Progenitor cell of endocrine pancreas (in vitro differentiated cells): ENCODE results near the gene EEF2K. TPM values are rescaled to one million over a fixed set of nuclear protein-coding genes. Genes with fewer than 3 reads are reported as not detected.

Experiments
- DNase-seq: peaks from one replicate; pipeline ENCODE4 v3.0.0; 2021; ENCODE audit warnings: low spot score; ENCODE audit not compliant: unreplicated experiment
- H3K27ac Mint-ChIP-seq: 2 replicates; pipeline ENCODE4 v1.8.0; 2021; ENCODE audit warnings: mild to moderate bottlenecking, moderate library complexity, mixed read lengths
- H3K27me3 Mint-ChIP-seq: 2 replicates; pipeline ENCODE4 v1.8.0; 2021; ENCODE audit warnings: mixed read lengths
- H3K36me3 Mint-ChIP-seq: 2 replicates; pipeline ENCODE4 v1.8.0; 2022; ENCODE audit warnings: mixed read lengths; ENCODE audit not compliant: insufficient read depth
- H3K4me1 Mint-ChIP-seq: 2 replicates; pipeline ENCODE4 v1.8.0; 2021; ENCODE audit warnings: low read depth, mixed read lengths
- H3K4me3 Mint-ChIP-seq: 2 replicates; pipeline ENCODE4 v1.8.0; 2021; ENCODE audit warnings: low read depth, mild to moderate bottlenecking, moderate library complexity, mixed read lengths
- H3K9me3 Mint-ChIP-seq: 2 replicates; pipeline ENCODE4 v1.8.0; 2021; ENCODE audit warnings: low read depth, mixed read lengths
- CTCF ChIP-seq: fragments of 200-600 bp; sonication (generic); IDR thresholded peaks from one replicate; pipeline ENCODE4 v1.5.0; 2021; ENCODE audit warnings: antibody characterized with exemption, mild to moderate bottlenecking; ENCODE audit not compliant: unreplicated experiment
- total RNA-seq: library from RNA; stranded (reverse); gene quantifications from 2 replicates; pipeline ENCODE4 v1.2.1, GENCODE V29; 2021

EEF2K gene
- total RNA-seq, 1 donor from 2014 or later: 15.4 TPM

- peak; percentile 41 for TF ChIP-seq CTCF
- Mint-ChIP-seq H3K36me3 (peaks cover 10% of the 10 kb centered on the region), H3K27me3 (no peaks in the 10 kb centered on the region), H3K4me1 (peaks cover 3% of the 10 kb centered on the region), H3K27ac (no peak overlapping the region), H3K4me3 (no peak overlapping the region), H3K9me3 (no peaks in the 10 kb centered on the region)
- no peak for DNase-seq
Measured at GRCh38 chr16:22318690-22319358, 112.7 kb downstream of the EEF2K start.

DNA sequence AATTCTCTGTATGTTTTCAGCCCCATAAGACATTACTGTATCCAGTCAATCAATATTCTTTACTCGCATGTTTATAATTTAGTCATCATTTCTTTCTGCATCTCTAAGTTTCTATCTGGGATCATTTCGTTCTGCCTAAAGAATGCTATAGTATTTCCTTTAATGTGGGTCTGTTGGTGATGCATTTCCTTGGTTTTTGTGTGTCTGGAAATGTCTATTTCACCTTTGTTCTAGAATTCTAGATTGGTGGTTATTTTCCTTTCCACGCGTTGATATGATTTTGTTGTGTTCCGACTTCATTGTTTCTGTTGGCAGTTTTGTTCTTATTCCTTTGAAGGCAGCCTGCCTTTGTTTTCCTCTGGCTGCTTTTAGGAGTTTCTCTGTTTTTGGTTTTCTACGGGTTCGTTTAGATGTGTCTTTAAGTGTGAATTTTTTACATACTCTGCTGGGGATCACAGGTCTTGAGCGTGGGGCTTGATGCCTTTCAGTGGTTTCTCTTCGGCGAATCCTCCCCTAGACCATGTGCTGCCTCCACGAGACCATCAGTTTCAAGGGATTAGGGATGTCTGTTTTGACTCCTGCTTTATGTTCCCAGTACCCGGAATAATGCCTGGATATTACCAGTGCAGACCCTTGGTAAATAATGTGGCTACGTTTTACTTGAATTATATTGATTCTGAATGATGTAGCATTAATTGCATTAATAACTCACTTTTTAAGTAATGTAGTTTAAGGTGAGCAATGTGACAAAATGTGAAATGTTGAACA is 114.7 kb downstream of the EEF2K start:
- no peak for DNase-seq
- H3K4me3 Mint-ChIP-seq: no peak overlapping the region
- no peaks in the 10 kb centered on the region for H3K9me3 Mint-ChIP-seq
- H3K27ac Mint-ChIP-seq: no peak overlapping the region
- peaks cover 6% of the 10 kb centered on the region for H3K36me3 Mint-ChIP-seq
- no peaks in the 10 kb centered on the region for H3K27me3 Mint-ChIP-seq
- peaks cover 3% of the 10 kb centered on the region for H3K4me1 Mint-ChIP-seq
- TF ChIP-seq CTCF: no peak

GRCh38 chr16:22321340-22322001 is 115.4 kb downstream of the EEF2K start:
- Mint-ChIP-seq H3K36me3 (peaks cover 6% of the 10 kb centered on the region), H3K9me3 (no peaks in the 10 kb centered on the region), H3K27ac (no peak overlapping the region), H3K27me3 (no peaks in the 10 kb centered on the region), H3K4me1 (peaks cover 3% of the 10 kb centered on the region), H3K4me3 (no peak overlapping the region)
- peak; percentile 97 for TF ChIP-seq CTCF
- peak; percentile 44 for DNase-seq

- no peaks in the 10 kb centered on the region for H3K9me3 Mint-ChIP-seq
- no peak for TF ChIP-seq CTCF
- H3K27me3 Mint-ChIP-seq: no peaks in the 10 kb centered on the region
- H3K36me3 Mint-ChIP-seq: peaks cover 6% of the 10 kb centered on the region
- DNase-seq: no peak
- peaks cover 3% of the 10 kb centered on the region for H3K4me1 Mint-ChIP-seq
- no peak overlapping the region for H3K27ac Mint-ChIP-seq
- no peak overlapping the region for H3K4me3 Mint-ChIP-seq
Measured at GRCh38 chr16:22322021-22322471, 116.0 kb downstream of the EEF2K start.

DNA sequence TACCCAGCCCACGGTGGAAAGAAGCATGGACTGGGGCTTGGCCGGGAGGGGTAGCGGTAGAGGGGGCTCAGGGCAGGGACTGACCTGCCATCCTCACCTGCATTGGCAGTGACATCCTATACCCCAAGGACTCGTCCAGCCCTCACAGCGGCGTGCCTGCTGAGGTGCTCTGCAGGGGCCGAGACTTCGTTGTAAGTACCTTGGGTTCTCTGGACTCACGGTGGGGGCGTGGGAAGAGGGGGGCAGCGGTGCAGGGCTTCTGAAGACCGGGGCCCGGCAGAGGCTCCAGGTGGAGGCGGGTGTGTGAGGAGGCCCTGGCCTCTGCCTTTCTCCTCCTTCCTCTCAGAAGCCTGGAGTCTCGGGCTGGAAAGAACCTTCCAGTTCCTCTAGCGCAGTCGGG is 116.7 kb downstream of the EEF2K start:
- H3K4me1 Mint-ChIP-seq: no peaks in the 10 kb centered on the region
- no peak overlapping the region for H3K27ac Mint-ChIP-seq
- no peaks in the 10 kb centered on the region for H3K27me3 Mint-ChIP-seq
- peaks cover 4% of the 10 kb centered on the region for H3K36me3 Mint-ChIP-seq
- no peak for DNase-seq
- no peak overlapping the region for H3K4me3 Mint-ChIP-seq
- no peak for TF ChIP-seq CTCF
- H3K9me3 Mint-ChIP-seq: no peaks in the 10 kb centered on the region
